ENCODE measurements around the gene ACAD10.

- TF ChIP-seq POLR2A (IDR thresholded peaks at IDR 0.05), result no peak
- TF ChIP-seq, protein P1, sequence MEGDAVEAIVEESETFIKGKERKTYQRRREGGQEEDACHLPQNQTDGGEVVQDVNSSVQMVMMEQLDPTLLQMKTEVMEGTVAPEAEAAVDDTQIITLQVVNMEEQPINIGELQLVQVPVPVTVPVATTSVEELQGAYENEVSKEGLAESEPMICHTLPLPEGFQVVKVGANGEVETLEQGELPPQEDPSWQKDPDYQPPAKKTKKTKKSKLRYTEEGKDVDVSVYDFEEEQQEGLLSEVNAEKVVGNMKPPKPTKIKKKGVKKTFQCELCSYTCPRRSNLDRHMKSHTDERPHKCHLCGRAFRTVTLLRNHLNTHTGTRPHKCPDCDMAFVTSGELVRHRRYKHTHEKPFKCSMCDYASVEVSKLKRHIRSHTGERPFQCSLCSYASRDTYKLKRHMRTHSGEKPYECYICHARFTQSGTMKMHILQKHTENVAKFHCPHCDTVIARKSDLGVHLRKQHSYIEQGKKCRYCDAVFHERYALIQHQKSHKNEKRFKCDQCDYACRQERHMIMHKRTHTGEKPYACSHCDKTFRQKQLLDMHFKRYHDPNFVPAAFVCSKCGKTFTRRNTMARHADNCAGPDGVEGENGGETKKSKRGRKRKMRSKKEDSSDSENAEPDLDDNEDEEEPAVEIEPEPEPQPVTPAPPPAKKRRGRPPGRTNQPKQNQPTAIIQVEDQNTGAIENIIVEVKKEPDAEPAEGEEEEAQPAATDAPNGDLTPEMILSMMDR (IDR thresholded peaks at IDR 0.05), result no peak
These were observed 83.7 kb downstream of the ACAD10 start for GRCh38 chr12:111769599-111769998.
